GM12864 (cell line): ENCODE measurements around the gene MYO5A.

ENCODE experiments used
- DNase-seq: peaks from one replicate; pipeline ENCODE4 v3.0.0-alpha.2; 2011; ENCODE audit warnings: low read depth
- H3K4me3 ChIP-seq: 2 replicates; pipeline ENCODE4 v1.5.1; 2011; ENCODE audit warnings: mild to moderate bottlenecking, low read depth, low read length, control low read depth
- CTCF ChIP-seq: IDR thresholded peaks from 2 replicates; pipeline ENCODE4 v1.5.1; 2011; ENCODE audit warnings: low read depth, mild to moderate bottlenecking, moderate library complexity, low read length, control low read depth, inconsistent platforms; ENCODE audit errors: missing control alignments

MYO5A gene

GRCh38 chr15:52306270-52306669, 222.4 kb downstream of the MYO5A start:
- H3K4me3 ChIP-seq, result no peak overlapping the region
- TF ChIP-seq CTCF, result no peak
- no peak for DNase-seq

- no peak for TF ChIP-seq CTCF
- no peak overlapping the region for H3K4me3 ChIP-seq
- no peak for DNase-seq
Observed at GRCh38 chr15:52303093-52303772, 225.4 kb downstream of the MYO5A start.

- no peak for DNase-seq
- TF ChIP-seq CTCF, result no peak
- H3K4me3 ChIP-seq, result no peak overlapping the region
Observed at GRCh38 chr15:52301265-52301847, 227.3 kb downstream of the MYO5A start.

- peak within 1 kb of the TSS; percentile 37 for H3K4me3 ChIP-seq
- TF ChIP-seq CTCF, result no peak
- no peak for DNase-seq
Observed at GRCh38 chr15:52295421-52296001, 233.2 kb downstream of the MYO5A start, which contains the start of gene MYO5C. Gene MYO5C (minus strand): TSS chr15:52295804. CDS start chr15:52295636, 168 bp downstream.

- DNase-seq, result no peak
- H3K4me3 ChIP-seq, result peak overlapping the region; percentile 37
- no peak for TF ChIP-seq CTCF
Observed at GRCh38 chr15:52294881-52295420, 233.7 kb downstream of the MYO5A start.

- H3K4me3 ChIP-seq, result no peak overlapping the region
- no peak for DNase-seq
- TF ChIP-seq CTCF, result no peak
Observed at GRCh38 chr15:52292780-52293392, 235.8 kb downstream of the MYO5A start.
